ENCODE results near the gene CLMN.
A peak's percentile ranks its signal among the peaks of the same experiment; 100 is the strongest.

The CLMN gene

GRCh38 chr14:95361373-95362137 is 41.8 kb upstream of the CLMN start:
- no peak overlapping the region for H3K4me3 ChIP-seq (replicated peaks; ENCODE audit: insufficient read depth, low read length)
- H3K27me3 ChIP-seq (ENCODE audit: insufficient read depth, poor library complexity, severe bottlenecking) = peaks cover 16% of the 10 kb centered on the region
- TF ChIP-seq, protein P1, sequence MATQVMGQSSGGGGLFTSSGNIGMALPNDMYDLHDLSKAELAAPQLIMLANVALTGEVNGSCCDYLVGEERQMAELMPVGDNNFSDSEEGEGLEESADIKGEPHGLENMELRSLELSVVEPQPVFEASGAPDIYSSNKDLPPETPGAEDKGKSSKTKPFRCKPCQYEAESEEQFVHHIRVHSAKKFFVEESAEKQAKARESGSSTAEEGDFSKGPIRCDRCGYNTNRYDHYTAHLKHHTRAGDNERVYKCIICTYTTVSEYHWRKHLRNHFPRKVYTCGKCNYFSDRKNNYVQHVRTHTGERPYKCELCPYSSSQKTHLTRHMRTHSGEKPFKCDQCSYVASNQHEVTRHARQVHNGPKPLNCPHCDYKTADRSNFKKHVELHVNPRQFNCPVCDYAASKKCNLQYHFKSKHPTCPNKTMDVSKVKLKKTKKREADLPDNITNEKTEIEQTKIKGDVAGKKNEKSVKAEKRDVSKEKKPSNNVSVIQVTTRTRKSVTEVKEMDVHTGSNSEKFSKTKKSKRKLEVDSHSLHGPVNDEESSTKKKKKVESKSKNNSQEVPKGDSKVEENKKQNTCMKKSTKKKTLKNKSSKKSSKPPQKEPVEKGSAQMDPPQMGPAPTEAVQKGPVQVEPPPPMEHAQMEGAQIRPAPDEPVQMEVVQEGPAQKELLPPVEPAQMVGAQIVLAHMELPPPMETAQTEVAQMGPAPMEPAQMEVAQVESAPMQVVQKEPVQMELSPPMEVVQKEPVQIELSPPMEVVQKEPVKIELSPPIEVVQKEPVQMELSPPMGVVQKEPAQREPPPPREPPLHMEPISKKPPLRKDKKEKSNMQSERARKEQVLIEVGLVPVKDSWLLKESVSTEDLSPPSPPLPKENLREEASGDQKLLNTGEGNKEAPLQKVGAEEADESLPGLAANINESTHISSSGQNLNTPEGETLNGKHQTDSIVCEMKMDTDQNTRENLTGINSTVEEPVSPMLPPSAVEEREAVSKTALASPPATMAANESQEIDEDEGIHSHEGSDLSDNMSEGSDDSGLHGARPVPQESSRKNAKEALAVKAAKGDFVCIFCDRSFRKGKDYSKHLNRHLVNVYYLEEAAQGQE (IDR thresholded peaks at IDR 0.05; ENCODE audit: insufficient replicate concordance, low read depth) = peak; percentile 8
- TF ChIP-seq CTCF (IDR thresholded peaks at IDR 0.05; ENCODE audit: insufficient read depth, low read length) = peak; percentile 29
- no peak for TF ChIP-seq SPI1 (IDR thresholded peaks at IDR 0.05; ENCODE audit: borderline replicate concordance, low read depth)
- H3K27ac ChIP-seq (replicated peaks) = no peak overlapping the region
- DNase-seq (ENCODE audit: low read depth in 1 of 2, low spot score in 1 of 2) = peak; percentile 37 to 40

DNA sequence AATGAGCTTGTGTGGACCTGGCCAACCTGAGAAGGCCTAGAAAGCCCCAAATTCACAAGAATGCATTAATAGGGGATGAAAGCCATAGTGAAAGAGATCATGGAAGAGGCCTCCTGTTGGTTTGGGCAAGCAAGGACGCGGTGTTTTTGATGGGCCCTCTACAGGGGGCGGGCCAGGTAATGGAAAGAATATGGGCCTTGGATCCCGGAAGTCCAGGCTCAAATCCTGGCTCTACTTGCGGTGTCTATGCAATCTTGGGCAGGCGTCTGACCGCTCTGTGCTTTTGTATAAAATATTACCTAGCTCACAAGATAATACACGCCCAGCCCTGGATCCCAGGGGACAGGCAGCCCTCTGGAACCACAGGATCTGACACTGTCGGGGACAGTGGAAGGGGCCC is 41.1 kb upstream of the CLMN start:
- H3K27ac ChIP-seq (replicated peaks) = no peak overlapping the region
- DNase-seq (ENCODE audit: low read depth in 1 of 2, low spot score in 1 of 2) = no peak
- peaks cover 16% of the 10 kb centered on the region for H3K27me3 ChIP-seq (ENCODE audit: insufficient read depth, poor library complexity, severe bottlenecking)
- H3K4me3 ChIP-seq (replicated peaks; ENCODE audit: insufficient read depth, low read length) = no peak overlapping the region
- no peak for TF ChIP-seq POLR2AphosphoS5 (IDR thresholded peaks at IDR 0.05; ENCODE audit: low read depth)
- no peak for TF ChIP-seq SPI1 (IDR thresholded peaks at IDR 0.05; ENCODE audit: borderline replicate concordance, low read depth)
- no peak for TF ChIP-seq GABPA (IDR thresholded peaks at IDR 0.05; ENCODE audit: low read depth)
- TF ChIP-seq, protein P1 (IDR thresholded peaks at IDR 0.05; ENCODE audit: insufficient replicate concordance, low read depth) = no peak
- no peak for TF ChIP-seq CTCF (IDR thresholded peaks at IDR 0.05; ENCODE audit: insufficient read depth, low read length)

- H3K4me3 ChIP-seq (replicated peaks; ENCODE audit: insufficient read depth, low read length) = no peak overlapping the region
- TF ChIP-seq CTCF (IDR thresholded peaks at IDR 0.05; ENCODE audit: insufficient read depth, low read length) (no peak), GABPA (IDR thresholded peaks at IDR 0.05; ENCODE audit: low read depth) (no peak), SPI1 (IDR thresholded peaks at IDR 0.05; ENCODE audit: borderline replicate concordance, low read depth) (no peak), POLR2AphosphoS5 (IDR thresholded peaks at IDR 0.05; ENCODE audit: low read depth) (no peak)
- TF ChIP-seq, protein P1 (IDR thresholded peaks at IDR 0.05; ENCODE audit: insufficient replicate concordance, low read depth) = no peak
- H3K27me3 ChIP-seq (ENCODE audit: insufficient read depth, poor library complexity, severe bottlenecking) = peaks cover 16% of the 10 kb centered on the region
- no peak overlapping the region for H3K27ac ChIP-seq (replicated peaks)
- DNase-seq (ENCODE audit: low read depth in 1 of 2, low spot score in 1 of 2) = no peak
Measured at GRCh38 chr14:95359994-95360826, 40.5 kb upstream of the CLMN start.
